ENCODE results near the gene PASK.

DNA sequence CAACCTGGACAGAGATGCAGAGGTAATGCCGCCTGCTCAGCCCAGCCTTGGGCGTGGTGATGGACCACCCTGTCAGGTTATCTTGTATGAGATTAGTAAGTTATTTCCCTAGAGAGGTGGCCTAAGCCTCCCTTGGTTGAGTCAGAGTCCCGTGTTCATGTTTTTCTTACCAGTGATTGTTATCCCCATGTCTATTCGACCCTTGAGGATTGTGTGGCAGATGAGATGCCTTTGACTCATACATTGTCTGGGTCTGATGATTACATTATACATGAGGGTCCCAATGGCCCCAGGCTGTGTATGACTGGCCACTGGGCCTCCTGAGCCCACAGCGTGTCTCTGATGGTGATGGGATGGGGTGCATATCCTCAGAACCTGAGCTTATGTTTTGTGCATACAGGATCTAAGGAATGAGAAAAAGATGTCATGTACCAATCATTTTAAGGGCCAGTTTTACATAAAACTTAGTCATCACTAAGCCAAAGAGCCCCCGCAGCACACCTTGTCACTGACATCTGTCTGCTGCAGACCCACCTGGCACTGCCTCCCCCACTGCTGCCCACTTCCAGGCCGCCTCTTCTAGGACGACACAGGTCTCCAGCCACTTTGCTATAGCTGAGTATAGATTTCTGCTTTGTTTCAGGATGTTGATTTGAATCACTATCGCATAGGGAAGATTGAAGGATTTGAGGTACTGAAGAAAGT, 8.7 kb upstream of the PASK start:
- TF ChIP-seq, protein P1, sequence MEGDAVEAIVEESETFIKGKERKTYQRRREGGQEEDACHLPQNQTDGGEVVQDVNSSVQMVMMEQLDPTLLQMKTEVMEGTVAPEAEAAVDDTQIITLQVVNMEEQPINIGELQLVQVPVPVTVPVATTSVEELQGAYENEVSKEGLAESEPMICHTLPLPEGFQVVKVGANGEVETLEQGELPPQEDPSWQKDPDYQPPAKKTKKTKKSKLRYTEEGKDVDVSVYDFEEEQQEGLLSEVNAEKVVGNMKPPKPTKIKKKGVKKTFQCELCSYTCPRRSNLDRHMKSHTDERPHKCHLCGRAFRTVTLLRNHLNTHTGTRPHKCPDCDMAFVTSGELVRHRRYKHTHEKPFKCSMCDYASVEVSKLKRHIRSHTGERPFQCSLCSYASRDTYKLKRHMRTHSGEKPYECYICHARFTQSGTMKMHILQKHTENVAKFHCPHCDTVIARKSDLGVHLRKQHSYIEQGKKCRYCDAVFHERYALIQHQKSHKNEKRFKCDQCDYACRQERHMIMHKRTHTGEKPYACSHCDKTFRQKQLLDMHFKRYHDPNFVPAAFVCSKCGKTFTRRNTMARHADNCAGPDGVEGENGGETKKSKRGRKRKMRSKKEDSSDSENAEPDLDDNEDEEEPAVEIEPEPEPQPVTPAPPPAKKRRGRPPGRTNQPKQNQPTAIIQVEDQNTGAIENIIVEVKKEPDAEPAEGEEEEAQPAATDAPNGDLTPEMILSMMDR (optimal IDR thresholded peaks at IDR 0.05 in 1 of 3, IDR thresholded peaks at IDR 0.05 in 1 of 3, conservative IDR thresholded peaks at IDR 0.05 in 1 of 3; ENCODE audit: extremely low read depth in 1 of 3, insufficient read depth in 2 of 3, low read length in 3 of 3), result no peak
- TF ChIP-seq EZH2 (IDR thresholded peaks at IDR 0.05; ENCODE audit: low read length), result no peak
